ENCODE results near the gene TBRG4.

Gene TBRG4

GRCh38 chr7:45088146-45088701 lies 23.3 kb downstream of the TBRG4 start:
- no peak for DNase-seq

GRCh38 chr7:45087301-45088145 lies 24.0 kb downstream of the TBRG4 start:
- no peak for DNase-seq

- no peak for DNase-seq
These were observed 25.0 kb downstream of the TBRG4 start for GRCh38 chr7:45086331-45087065.

- DNase-seq: no peak
These were observed 25.8 kb downstream of the TBRG4 start for GRCh38 chr7:45085619-45086200.

- DNase-seq: no peak
These were observed 26.4 kb downstream of the TBRG4 start for GRCh38 chr7:45084901-45085618.

- DNase-seq: no peak
These were observed 27.2 kb downstream of the TBRG4 start for GRCh38 chr7:45084336-45084735.

- DNase-seq: no peak
These were observed 28.6 kb downstream of the TBRG4 start for GRCh38 chr7:45082831-45083331.

GRCh38 chr7:45082031-45082830 lies 29.3 kb downstream of the TBRG4 start:
- DNase-seq: no peak

- no peak for DNase-seq
These were observed 29.9 kb downstream of the TBRG4 start for GRCh38 chr7:45081670-45081974.

- DNase-seq: no peak
These were observed 30.4 kb downstream of the TBRG4 start for GRCh38 chr7:45080958-45081669.

- no peak for DNase-seq
These were observed 31.1 kb downstream of the TBRG4 start for GRCh38 chr7:45080265-45080957.

GRCh38 chr7:45078125-45078681 lies 33.3 kb downstream of the TBRG4 start:
- no peak for DNase-seq

GRCh38 chr7:45077579-45077978 lies 33.9 kb downstream of the TBRG4 start:
- DNase-seq: no peak

GRCh38 chr7:45076946-45077345 lies 34.6 kb downstream of the TBRG4 start:
- DNase-seq: no peak

GRCh38 chr7:45075871-45076796 lies 35.4 kb downstream of the TBRG4 start:
- DNase-seq: no peak

- no peak for DNase-seq
These were observed 36.2 kb downstream of the TBRG4 start for GRCh38 chr7:45075355-45075644.

- DNase-seq: no peak
These were observed 36.8 kb downstream of the TBRG4 start for GRCh38 chr7:45074528-45075354.

GRCh38 chr7:45073786-45074527 lies 37.5 kb downstream of the TBRG4 start:
- DNase-seq: no peak
